ENCODE data around the gene BRMS1. TPM values are rescaled to one million over a fixed set of nuclear protein-coding genes. Genes with fewer than 3 reads are reported as not detected.

Gene BRMS1
- total and polyA plus RNA-seq, 2 donors from 2014 or later, result 32.8 to 69.7 TPM

GRCh38 chr11:66292543-66293332 lies 52.2 kb downstream of the BRMS1 start:
- intact Hi-C loops (cut with DNase I), result no loop called here
- no peak for TF ChIP-seq CTCF (IDR thresholded peaks at IDR 0.05; ENCODE audit: borderline replicate concordance, extremely low read depth, insufficient read depth)
- Histone ChIP-seq H3K4me1 (ENCODE audit: control insufficient read depth in 2 of 3, insufficient read depth in 2 of 3, low read depth in 1 of 3, low read length in 3 of 3) (peaks cover 0 to 12% (median 10%) of the 10 kb centered on the region in 3 donors), H3K27me3 (ENCODE audit: control insufficient read depth, insufficient read depth, low read length) (peaks cover 16% of the 10 kb centered on the region), H3K27ac (ENCODE audit: low read depth in 2 of 2, low read length in 2 of 2) (no peak overlapping the region), H3K36me3 (ENCODE audit: control insufficient read depth in 2 of 3, insufficient read depth in 3 of 3, low read length in 3 of 3) (no peaks in the 10 kb centered on the region), H3K9ac (ENCODE audit: low read length in 3 of 3) (no peak overlapping the region), H3K4me3 (ENCODE audit: low read length in 3 of 3) (no peak overlapping the region), H3K9me3 (ENCODE audit: control insufficient read depth in 2 of 3, insufficient read depth in 1 of 3, low read length in 3 of 3) (no peaks in the 10 kb centered on the region)
- FAIRE-seq (no peak), DNase-seq (peak in 1 of 5 donors; percentile 77)

- TF ChIP-seq CTCF (IDR thresholded peaks at IDR 0.05; ENCODE audit: borderline replicate concordance, extremely low read depth, insufficient read depth), result no peak
- Histone ChIP-seq H3K27me3 (ENCODE audit: control insufficient read depth, insufficient read depth, low read length) (peaks cover 16% of the 10 kb centered on the region), H3K27ac (ENCODE audit: low read depth in 2 of 2, low read length in 2 of 2) (no peak within 1 kb of the TSS), H3K36me3 (ENCODE audit: control insufficient read depth in 2 of 3, insufficient read depth in 3 of 3, low read length in 3 of 3) (peaks cover 0 to 3% (median 0%) of the 10 kb centered on the region in 3 donors), H3K9me3 (ENCODE audit: control insufficient read depth in 2 of 3, insufficient read depth in 1 of 3, low read length in 3 of 3) (no peaks in the 10 kb centered on the region), H3K4me3 (ENCODE audit: low read length in 3 of 3) (no peak within 1 kb of the TSS), H3K4me1 (ENCODE audit: control insufficient read depth in 2 of 3, insufficient read depth in 2 of 3, low read depth in 1 of 3, low read length in 3 of 3) (peaks cover 0 to 14% (median 13%) of the 10 kb centered on the region in 3 donors), H3K9ac (ENCODE audit: low read length in 3 of 3) (no peak within 1 kb of the TSS)
- FAIRE-seq (no peak), DNase-seq (peak in 2 of 5 donors; percentile 62 to 73)
- intact Hi-C loops (cut with DNase I), result no loop called here
Measured at GRCh38 chr11:66291706-66292542, 53.0 kb downstream of the BRMS1 start, which contains the start of gene TMEM151A. Gene TMEM151A, plus strand, starts transcription at chr11:66291894. Its CDS starts 120 bp downstream, at chr11:66292014.

GRCh38 chr11:66291303-66291705 lies 53.6 kb downstream of the BRMS1 start:
- Histone ChIP-seq H3K9me3 (ENCODE audit: control insufficient read depth in 2 of 3, insufficient read depth in 1 of 3, low read length in 3 of 3) (no peaks in the 10 kb centered on the region), H3K4me3 (ENCODE audit: low read length in 3 of 3) (no peak overlapping the region), H3K27me3 (ENCODE audit: control insufficient read depth, insufficient read depth, low read length) (peaks cover 16% of the 10 kb centered on the region), H3K36me3 (ENCODE audit: control insufficient read depth in 2 of 3, insufficient read depth in 3 of 3, low read length in 3 of 3) (peaks cover 0 to 4% (median 0%) of the 10 kb centered on the region in 3 donors), H3K27ac (ENCODE audit: low read depth in 2 of 2, low read length in 2 of 2) (no peak overlapping the region), H3K9ac (ENCODE audit: low read length in 3 of 3) (no peak overlapping the region), H3K4me1 (ENCODE audit: control insufficient read depth in 2 of 3, insufficient read depth in 2 of 3, low read depth in 1 of 3, low read length in 3 of 3) (peaks cover 0 to 17% (median 13%) of the 10 kb centered on the region in 3 donors)
- FAIRE-seq (no peak), DNase-seq (peak in 1 of 5 donors; percentile 78)
- no peak for TF ChIP-seq CTCF (IDR thresholded peaks at IDR 0.05; ENCODE audit: borderline replicate concordance, extremely low read depth, insufficient read depth)
- intact Hi-C loops (cut with DNase I), result no loop called here

Data from kidney (tissue), 14 donors.